NCI-H146 (cell line): ENCODE measurements around the gene TMEFF1.

Source experiments
- DNase-seq: peaks from one replicate; lab custom pipeline; 2025; lab: John Stamatoyannopoulos, UW

Gene TMEFF1

DNA sequence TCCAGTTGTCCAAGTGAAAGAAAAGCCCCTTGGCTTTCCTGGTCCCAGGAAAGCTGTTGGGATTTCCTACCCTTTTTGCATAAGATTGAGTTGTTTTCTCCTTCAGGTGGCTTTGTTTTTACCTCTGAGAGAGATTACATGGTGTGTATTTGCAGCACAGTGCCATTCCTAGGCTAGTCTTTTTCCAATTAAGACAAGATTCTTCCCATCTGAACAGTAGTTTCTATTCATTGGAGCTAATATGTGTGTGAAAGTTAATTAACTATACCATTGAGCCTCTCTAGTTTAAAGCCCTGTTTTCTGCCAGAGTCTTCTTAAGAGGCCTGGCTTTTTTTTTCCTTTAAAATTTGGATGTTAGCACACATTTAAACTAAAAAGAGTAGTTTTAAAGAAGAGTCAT, 25.9 kb upstream of the TMEFF1 start:
- DNase-seq: no peak

DNA sequence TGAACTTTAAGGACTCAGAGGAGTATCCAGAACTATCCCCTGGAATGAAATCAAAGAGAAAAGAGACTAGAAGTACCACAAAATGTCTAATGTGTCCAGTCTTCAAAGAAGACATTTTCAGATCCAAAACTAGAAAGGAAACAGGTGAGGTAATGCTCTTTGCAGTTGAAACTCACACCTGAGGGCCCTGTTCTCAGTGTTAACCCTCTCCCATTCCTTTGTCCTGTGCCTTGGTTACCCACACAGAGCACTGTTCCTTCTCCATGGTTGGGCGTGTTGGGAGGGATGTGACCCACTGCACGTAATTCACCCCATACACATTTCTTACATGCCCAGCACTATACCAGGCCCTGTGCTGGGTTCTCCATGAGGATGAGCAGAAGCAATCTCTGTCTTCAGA, 24.7 kb upstream of the TMEFF1 start:
- DNase-seq: no peak

DNA sequence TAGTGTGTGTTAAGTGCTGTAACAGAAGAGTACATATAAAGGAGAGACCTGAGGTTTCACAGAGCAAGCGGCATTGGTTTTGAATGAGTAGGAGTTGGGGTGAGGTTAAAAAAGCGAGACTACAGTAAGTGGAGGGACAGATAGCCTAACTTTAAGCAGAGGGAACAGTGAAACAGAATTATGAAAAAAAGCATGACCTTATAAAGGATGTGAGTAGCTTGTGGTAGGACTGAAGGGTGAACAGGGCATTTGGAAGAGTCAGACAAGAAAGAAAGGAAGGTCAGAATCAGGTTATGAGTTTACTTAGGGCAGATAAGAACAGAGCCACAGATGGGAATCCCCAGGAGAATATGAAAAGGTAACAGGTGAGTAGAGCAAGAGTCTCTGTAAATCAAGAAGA, 23.5 kb upstream of the TMEFF1 start:
- DNase-seq: no peak

DNA sequence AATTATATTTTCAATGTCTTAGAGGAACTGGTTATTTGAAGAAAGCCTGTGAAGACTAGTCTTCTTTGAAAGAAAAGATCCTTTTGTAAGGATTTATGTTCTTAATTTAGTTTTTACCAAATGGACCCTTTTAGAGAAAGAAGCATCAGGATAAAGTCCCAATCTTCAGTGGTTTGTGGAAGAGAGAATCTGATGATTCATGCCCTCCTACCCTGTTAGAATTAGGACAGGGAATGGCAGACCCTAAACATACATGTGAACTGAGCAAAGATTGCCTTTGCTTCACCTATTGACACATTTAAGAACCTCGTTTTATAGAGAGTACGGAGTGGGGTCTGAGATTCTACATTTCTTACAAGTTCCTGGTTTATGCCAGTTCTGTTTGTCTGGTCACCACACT, 20.1 kb upstream of the TMEFF1 start:
- no peak for DNase-seq

DNA sequence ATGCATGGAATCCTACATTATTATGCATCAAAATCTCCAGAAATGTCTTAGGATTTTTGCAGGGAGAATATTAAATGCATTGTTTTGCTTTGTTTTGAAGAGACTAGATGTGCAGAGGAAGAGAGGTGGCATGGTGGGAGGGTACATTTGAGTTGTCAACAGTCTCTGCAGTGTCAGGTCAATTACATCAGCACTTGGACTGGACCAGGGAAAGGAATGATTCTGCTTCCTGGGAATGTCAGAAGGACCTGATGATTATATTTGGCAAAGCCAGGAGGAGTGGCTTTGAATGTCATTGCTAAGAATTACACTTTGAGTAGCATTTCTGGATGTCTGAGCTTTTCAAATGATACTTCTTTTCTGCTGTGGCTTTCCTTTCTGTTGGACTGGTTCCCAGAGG, 17.5 kb upstream of the TMEFF1 start:
- DNase-seq: no peak

DNA sequence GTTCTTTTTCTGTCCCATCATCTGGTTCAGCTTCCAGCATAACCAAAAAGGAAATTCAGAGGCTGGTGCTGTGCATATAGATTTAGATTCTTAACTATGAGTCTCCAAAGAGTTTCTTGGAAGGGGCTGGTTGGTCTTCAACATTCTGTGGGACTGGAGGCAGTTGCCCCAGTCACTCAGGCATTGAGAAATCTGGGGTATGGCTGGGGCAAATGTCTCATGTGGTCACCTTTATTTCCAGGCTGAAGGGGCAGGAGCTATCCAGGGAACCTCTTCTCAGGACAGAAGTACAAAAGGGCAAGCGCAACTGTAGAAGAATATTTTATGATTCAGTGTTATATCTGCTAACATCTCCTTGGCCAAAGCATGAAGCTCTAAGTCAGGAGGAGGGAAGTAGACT, 15.4 kb upstream of the TMEFF1 start:
- DNase-seq: no peak

DNA sequence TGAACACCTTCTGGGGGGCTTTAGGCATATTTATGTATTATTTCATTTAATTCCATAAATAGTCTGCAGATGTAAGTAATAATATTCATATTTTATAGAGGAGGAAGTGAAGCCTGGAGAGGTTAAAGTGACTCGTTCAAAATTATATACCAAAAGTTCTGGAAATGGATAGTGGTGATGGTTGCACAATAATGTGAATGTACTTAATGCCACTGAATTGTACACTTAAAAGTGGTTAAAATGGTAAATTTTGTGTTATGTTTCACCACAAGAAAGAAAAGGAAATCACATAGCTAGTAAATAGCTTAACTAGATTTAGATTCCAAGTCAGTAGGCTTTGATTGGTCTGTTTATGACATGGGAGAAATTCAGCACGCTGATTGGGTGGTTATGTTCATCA, 13.0 kb upstream of the TMEFF1 start:
- DNase-seq: no peak

DNA sequence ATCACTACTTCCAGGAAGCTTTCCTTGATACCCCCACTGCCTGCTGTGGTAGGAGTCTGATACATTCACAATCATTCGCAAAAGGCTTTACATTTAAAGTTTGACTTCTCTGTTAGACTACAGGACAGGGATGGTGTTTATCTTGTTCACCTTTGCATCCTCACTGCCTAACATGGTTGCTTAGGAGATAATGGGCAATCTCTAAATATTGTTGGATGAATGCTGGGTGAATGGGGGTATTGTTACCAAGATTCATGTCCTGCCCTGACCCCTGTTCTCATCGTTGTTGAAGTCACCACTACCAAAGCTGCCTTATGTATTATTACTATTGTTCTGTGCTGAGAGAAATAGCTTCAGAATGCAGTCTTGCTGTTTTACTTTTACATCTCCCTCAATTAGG, 7.7 kb upstream of the TMEFF1 start:
- no peak for DNase-seq

DNA sequence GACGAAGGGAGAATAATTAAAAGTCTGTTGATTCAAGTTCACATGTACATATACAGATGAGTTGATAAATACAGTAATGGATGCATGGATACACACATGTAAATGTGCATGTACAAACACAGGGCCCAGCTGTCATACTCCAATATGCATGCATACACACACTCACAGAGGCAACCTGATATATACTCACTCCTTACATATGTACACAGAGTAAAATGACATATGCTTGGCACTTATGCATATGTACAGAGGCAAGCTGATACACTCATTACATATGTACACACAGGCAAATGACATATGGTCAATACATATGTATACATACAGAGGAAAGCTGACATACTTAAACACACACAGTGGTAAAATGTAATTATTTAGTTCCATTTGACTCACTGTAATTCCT, 7.2 kb upstream of the TMEFF1 start:
- DNase-seq: no peak

DNA sequence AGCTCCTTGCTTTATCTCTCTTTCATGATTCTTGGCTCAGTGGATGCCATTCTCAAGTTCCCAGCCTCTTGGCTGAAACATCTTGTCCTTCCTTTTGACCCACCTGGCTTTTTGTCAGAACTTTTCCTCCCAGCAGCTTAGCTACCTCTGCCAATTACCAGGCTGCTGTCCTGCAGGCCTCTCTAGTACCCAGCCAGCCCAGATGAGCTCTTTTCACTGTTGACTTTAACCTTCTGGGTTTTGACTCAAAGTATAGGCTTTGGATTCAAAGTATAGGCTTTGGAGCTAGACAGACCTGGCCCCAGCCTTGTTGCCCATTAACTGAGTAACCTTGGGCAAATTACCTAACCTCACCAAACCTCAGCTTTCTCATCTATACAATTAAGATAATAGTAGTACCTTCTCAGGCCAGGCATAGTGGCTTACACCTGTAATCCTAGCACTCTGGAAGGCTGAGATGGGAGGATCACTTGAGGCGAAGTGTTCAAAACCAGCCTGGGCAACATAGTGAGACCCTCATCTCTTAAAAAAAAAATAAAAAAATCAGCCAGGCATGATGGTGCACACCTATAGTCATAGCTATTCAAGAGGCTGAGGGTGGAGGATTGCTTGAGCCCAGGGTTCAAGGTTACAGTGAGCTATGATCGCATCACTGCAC, 6.6 kb upstream of the TMEFF1 start:
- DNase-seq: no peak

DNA sequence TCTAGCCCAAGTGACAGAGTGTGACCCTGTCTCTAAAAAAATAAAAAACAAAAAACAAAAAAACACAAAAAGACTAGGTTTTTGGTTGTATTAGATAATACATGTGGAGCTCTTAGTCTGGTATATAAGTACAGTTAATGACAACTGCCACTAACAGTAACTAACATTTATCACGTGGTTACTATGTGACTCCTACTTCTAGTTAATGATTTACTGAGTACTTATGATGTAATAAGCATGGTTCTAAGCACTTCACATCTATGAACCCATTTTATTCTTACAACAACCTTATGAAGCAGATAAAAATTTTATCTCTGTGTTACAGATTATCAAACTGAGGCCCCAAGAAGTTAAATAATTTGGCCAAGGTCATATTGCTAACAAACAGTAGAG, 6.1 kb upstream of the TMEFF1 start:
- DNase-seq: no peak

DNA sequence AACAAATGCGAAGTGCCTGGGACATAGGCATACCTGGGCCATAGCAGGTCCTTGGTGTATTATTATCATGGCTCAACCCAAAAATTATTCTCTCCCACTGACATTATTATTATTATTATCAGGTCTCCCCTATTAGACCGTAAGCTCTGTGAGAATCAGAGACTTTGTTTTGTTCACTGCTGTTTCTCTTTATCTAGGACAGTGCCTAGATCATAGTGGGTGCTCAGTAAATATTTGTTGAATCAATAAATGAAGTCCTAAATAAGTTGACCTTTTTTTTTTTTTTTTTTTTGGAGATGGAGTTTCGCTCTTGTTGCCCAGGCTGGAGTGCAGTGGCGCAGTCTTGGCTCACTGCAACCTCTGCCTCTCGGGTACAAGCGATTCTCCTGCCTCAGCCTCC, 4.9 kb upstream of the TMEFF1 start:
- DNase-seq: no peak

DNA sequence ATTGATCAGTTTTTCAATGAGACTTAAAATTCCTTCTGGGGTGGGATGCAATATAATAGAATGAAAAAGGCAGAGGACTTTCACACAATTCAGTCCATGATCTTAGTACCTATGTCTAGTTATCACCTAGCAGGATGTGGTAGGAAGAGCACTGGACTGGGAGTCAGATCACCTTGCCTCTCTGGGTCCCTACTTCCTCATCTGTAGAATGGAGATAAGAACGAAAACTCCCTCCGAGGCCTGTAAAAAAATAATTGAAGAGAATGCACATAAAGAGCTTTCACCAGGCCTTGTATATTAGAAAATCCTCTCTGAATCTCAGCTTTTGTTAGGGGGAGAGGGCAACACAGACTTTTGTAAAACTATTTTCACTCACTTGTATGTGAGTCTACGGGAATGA, 681 bp upstream of the TMEFF1 start:
- no peak for DNase-seq

DNA sequence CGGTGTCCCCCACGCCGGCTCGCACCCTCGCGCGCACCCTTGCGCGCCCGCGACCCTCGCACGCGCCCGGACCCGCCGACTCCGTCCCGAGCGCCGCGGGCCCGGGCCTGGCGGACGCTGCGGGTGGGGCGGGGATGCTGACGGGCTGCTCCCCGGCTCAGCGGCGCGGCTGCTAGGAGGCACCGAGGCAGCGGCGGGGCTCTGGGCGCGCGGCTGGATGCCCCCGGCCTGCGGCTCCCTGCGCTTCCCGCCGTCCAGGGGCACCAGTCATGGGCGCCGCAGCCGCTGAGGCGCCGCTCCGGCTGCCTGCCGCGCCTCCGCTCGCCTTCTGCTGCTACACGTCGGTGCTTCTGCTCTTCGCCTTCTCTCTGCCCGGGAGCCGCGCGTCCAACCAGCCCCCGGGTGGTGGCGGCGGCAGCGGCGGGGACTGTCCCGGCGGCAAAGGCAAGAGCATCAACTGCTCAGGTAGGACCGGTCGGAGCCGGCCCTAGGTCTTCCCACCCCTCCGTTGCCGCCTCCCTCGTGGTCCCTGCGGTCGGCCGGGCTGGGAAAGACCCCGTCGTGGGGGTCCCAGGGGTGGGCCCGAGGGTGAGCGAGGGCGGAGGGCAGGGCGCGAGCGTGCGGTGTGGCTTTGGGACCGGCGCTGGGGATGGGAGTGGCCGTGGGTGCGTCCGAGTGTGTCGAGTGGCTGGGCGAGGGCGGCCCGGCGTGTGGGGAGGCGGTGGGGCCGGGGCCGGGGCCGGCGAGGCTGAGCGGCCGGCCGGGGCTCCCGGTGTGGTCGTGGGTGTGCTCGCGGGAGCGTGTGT, 530 bp downstream of the TMEFF1 start:
- DNase-seq: peak; percentile 46

DNA sequence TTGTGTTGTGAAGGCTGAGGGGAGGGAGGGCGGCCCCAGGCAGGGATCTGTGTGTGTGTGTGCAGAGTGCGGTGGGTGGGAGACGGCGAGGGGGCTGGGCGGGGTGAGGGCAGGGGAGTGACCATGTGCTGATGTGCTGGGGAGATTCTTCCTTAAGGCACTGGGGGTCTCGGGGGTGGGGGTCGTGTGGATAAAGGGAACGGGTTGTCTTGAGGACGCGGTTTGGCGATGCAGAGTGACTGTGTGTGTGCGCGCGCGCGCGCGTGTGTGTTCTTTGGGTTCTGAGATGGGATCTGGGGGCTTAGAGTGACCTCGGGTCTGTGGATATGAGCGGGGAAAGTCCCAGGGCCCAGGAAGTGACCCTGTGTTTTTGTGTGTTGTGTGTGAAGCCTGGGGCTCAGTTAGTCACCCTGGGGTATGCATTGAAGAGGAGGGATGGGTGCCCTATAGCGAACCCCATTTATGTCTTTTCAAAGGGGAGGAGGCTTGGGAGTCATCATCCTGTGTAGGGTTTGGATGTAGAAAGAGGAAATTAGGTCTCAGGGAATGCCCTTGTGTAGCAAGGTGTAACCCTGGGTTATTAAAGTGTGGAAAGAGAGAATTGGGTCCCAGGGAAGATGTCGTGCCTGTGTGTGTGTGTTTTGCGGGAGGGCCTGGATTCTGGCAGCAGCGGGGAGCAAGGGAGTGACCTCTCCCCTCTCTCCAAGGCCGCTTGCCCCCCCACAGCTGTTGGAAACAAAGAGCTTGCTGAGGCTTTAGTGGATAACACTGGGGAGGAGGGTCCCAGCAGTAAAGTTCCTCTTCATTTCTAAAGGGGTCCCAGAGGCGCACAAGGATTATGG, 1.4 kb downstream of the TMEFF1 start:
- no peak for DNase-seq

DNA sequence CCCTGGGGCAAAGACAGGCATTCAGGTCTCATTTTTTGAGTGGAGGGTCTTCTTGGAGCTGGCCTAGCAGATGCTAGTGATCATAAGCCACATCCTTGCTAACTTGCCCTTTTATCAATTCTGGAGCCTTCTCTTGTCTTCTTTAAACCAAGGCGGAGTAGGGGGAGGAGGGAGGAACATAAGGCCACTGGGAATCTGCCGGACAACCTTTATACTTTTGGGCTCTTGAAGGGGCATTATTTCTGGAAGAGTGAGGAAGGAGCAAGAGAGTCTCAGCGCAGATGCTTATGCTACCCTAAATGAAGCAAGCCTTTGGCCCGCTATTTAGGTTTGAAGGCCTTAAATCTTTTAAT, 2.0 kb downstream of the TMEFF1 start:
- DNase-seq: no peak

DNA sequence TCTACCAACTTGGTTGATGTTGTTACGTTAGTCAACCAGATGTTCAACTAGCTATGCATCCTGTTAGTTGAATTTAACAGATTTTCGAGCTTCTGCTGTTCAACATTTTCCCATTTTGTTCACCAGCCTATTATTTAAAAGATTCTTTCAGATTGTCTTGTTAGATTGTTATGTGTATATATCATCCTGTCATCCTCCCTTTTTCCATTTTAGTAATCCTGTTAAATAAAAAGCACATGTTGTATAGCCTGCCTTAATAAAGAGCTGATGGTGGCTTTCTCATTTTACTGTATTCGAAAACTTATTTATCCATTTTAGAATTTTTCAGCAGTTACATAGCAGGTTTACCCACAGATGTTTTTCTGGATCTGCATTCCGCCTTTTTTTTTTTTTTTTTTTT, 4.3 kb downstream of the TMEFF1 start:
- DNase-seq: no peak

DNA sequence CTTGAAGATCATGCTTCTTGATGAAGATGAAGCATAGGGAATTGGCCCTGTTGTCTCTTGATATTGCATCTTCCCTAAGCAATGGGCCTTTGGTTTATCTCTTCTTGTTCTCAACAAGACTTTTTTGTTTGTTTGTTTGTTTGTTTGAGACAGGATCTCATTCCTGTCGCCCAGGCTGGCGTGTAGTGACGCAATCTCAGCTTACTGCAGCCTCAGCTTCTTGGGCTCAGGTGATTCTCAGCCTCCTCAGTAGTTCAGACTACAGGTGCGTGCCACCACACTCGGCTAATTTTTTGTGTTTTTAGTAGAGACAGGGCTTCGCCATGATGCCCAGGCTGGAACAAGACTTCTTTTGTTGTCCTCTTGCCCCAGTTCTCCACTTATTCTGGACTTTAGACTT, 5.2 kb downstream of the TMEFF1 start:
- no peak for DNase-seq

DNA sequence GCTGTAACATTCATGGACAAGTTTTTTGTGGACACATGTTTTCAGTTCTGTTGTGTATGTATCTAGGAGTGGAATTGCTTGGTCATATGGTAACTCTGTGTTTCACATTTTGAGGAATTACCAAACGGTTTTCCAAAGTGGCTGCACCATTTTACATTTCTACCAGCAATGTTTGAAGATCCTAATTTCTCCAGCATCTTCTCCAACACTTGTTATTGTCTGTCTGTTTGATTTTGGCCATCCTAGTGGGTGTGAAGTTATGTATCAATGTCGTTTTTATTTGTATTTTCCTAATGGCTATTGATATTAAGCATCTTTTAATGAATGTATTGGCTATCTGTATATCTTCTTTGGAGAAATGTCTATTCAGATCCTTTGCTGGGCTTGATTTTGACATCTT, 6.9 kb downstream of the TMEFF1 start:
- no peak for DNase-seq

DNA sequence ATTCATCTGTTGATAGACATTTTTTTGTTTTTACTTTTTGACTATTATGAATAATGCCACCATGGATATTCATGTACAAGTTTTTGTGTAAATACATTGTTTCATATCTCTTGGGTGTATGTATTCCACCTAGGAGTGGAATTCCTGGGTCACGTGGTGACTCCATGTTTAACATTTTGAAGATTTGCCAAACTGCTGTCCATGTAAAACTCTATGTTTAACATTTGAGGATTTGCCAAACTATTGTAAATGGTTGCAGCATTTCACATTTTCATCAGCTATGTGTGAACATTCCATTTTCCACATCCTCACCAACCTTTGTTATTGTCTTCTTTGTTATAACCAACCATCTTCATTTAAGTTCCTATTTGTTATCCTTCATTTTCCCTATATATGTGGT, 12.2 kb downstream of the TMEFF1 start:
- DNase-seq: no peak

DNA sequence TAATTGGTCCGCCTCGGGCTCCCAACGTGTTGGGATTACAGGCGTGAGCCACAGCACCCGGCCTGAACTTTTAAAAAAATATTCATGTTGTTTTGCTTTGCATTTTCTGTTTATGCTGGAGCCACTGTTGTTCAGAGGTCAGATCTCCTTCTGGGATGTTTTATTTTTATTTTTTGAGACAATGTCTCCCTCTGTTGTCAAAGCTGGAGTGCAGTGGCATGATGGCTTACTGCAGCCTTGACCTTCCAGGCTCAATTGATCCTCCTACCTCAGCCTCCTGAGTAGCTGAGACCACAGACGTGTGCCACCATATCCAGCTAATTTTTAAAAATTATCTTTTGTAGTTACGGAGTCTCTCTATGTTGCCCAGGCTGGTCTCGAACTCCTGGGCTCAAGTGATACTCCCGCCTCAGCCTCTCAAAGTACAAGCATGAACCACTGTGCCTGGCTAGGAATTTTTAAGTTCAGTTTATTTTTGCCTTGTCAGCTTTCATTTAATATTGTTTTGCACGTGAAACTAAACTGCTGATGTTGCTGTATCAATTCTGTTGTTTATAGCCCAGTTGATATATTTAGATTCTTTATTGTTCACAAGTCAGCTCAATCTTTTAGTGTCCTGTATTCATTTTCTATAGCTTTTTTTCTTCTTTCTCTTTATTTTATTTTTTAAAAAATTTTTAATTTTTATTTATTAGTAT, 13.7 kb downstream of the TMEFF1 start:
- no peak for DNase-seq

DNA sequence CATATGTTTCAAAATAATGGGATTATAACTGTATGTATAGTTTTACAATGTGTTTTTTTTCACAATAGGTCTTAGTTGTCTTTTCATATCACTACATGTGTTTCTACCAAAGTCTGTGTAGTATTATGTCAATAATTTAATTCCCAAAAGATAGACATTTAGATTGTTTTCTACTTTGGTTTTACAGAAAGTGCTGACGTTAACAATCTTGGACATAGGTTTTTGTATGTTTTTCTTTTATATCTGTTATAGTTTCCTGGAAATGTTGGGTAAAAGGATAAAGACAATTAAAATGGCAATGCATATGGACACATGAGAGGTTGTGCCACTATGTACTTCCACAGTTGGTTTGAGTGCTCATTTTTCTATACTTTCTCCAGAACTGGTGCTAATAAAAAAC, 15.2 kb downstream of the TMEFF1 start:
- DNase-seq: no peak

DNA sequence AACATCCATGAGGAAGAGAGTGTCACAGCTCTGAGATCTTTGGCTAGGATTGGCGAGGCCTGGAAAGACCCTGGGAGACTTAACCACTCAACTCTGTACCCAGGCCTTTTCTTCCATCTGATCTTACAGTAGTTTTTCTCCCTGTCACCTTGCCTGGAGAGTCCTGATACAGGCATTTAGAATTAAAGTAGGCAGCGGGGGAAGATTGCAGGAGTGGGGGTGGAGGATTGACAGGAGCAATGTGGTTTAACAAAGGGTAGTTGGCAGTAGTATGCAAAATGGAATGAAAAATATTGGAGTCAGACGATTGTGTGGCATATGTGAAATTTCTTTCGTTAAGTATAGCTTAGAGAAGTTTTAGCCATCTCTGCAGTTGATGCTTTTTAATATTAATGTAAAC, 16.9 kb downstream of the TMEFF1 start:
- DNase-seq: no peak
